OCI-LY1 (cell line): ENCODE data around the gene CNTN5.

Source experiments
- H2AFZ ChIP-seq: fragments of 200-600 bp; sonication (generic), shearing (Covaris generic); 2 replicates; pipeline ENCODE4 v1.6.0; 2014; ENCODE audit warnings: antibody characterized with exemption, mild to moderate bottlenecking, low read length
- H3F3A ChIP-seq: fragments of 200-600 bp; sonication (generic), shearing (Covaris generic); 2 replicates; pipeline ENCODE4 v1.6.0; 2014; ENCODE audit warnings: mild to moderate bottlenecking, antibody characterized with exemption, low read length, moderate library complexity; ENCODE audit not compliant: insufficient read depth
- H3K27ac ChIP-seq: fragments of 200-600 bp; sonication (generic); 2 replicates; pipeline ENCODE4 v1.5.1; 2014; ENCODE audit warnings: low read length, mixed run types, mild to moderate bottlenecking, low read depth; ENCODE audit not compliant: poor library complexity, severe bottlenecking
- H3K27me3 ChIP-seq: fragments of 200-600 bp; sonication (generic); 2 replicates; pipeline ENCODE4 v1.6.0; 2014; ENCODE audit warnings: antibody characterized with exemption, mild to moderate bottlenecking, low read length, moderate library complexity; ENCODE audit not compliant: insufficient read depth
- H3K36me3 ChIP-seq: fragments of 200-600 bp; sonication (generic); 2 replicates; pipeline ENCODE4 v1.6.1; 2014; ENCODE audit warnings: mild to moderate bottlenecking, antibody characterized with exemption, low read length, moderate library complexity, mixed read lengths; ENCODE audit not compliant: insufficient read depth
- H3K4me1 ChIP-seq: fragments of 200-600 bp; sonication (generic); 2 replicates; pipeline ENCODE4 v1.5.1; 2014; ENCODE audit warnings: mild to moderate bottlenecking, low read length, moderate library complexity; ENCODE audit not compliant: insufficient read depth, severe bottlenecking
- H3K4me2 ChIP-seq: fragments of 200-600 bp; sonication (generic), shearing (Covaris generic); 2 replicates; pipeline ENCODE4 v1.6.1; 2014; ENCODE audit warnings: low read length
- H3K4me3 ChIP-seq: fragments of 200-600 bp; sonication (generic); 2 replicates; pipeline ENCODE4 v1.5.1; 2014; ENCODE audit warnings: low read length, low read depth, mild to moderate bottlenecking, mixed read lengths; ENCODE audit not compliant: poor library complexity, severe bottlenecking
- H3K79me2 ChIP-seq: fragments of 200-600 bp; shearing (Covaris generic); 2 replicates; pipeline ENCODE4 v1.6.1; 2016; ENCODE audit warnings: mixed run types, low read length, mixed read lengths; ENCODE audit not compliant: insufficient read depth
- H3K9ac ChIP-seq: fragments of 200-600 bp; sonication (generic), shearing (Covaris generic); 2 replicates; pipeline ENCODE4 v1.6.1; 2014; ENCODE audit warnings: mild to moderate bottlenecking, low read length, mixed read lengths
- H3K9me2 ChIP-seq: fragments of 200-600 bp; sonication (generic), shearing (Covaris generic); 2 replicates; pipeline ENCODE4 v1.6.1; 2014; ENCODE audit warnings: low read depth, mild to moderate bottlenecking, low read length, mixed read lengths
- H3K9me3 ChIP-seq: fragments of 200-600 bp; shearing (Covaris generic); 2 replicates; pipeline ENCODE4 v1.6.1; 2014; ENCODE audit warnings: low read length, mixed read lengths
- H4K20me1 ChIP-seq: fragments of 200-600 bp; sonication (generic), shearing (Covaris generic); 2 replicates; pipeline ENCODE4 v1.6.0; 2016; ENCODE audit warnings: mild to moderate bottlenecking, low read length; ENCODE audit not compliant: insufficient read depth
- CTCF ChIP-seq: fragments of 200-600 bp; sonication (generic), shearing (Covaris generic); IDR thresholded peaks from 2 replicates; pipeline ENCODE4 v1.5.1; 2017; ENCODE audit warnings: mild to moderate bottlenecking, antibody characterized with exemption, low read length, moderate library complexity, mixed read lengths
- EZH2 ChIP-seq: fragments of 200-600 bp; sonication (generic), shearing (Covaris generic); IDR thresholded peaks from 2 replicates; pipeline ENCODE4 v1.8.0; 2017; ENCODE audit warnings: borderline replicate concordance, mixed run types, mild to moderate bottlenecking, antibody characterized with exemption, low read length, moderate library complexity, mixed read lengths

The CNTN5 gene

GRCh38 chr11:99630629-99631028, 609.9 kb downstream of the CNTN5 start:
- H2AFZ ChIP-seq = no peak overlapping the region
- H3F3A ChIP-seq = no peaks in the 10 kb centered on the region
- no peak overlapping the region for H3K9ac ChIP-seq
- TF ChIP-seq EZH2 (no peak), CTCF (no peak)
- no peaks in the 10 kb centered on the region for H3K4me1 ChIP-seq
- no peak overlapping the region for H3K27ac ChIP-seq
- H3K4me2 ChIP-seq = no peak overlapping the region
- H3K9me3 ChIP-seq = no peaks in the 10 kb centered on the region
- no peaks in the 10 kb centered on the region for H3K79me2 ChIP-seq
- no peaks in the 10 kb centered on the region for H3K36me3 ChIP-seq
- H3K27me3 ChIP-seq = no peaks in the 10 kb centered on the region
- H3K9me2 ChIP-seq = no peaks in the 10 kb centered on the region
- no peaks in the 10 kb centered on the region for H4K20me1 ChIP-seq
- H3K4me3 ChIP-seq = no peak overlapping the region

GRCh38 chr11:99631618-99632017, 610.9 kb downstream of the CNTN5 start:
- H3K9me2 ChIP-seq = no peaks in the 10 kb centered on the region
- TF ChIP-seq EZH2 = no peak
- no peaks in the 10 kb centered on the region for H3K79me2 ChIP-seq
- no peaks in the 10 kb centered on the region for H3K9me3 ChIP-seq
- no peak overlapping the region for H3K9ac ChIP-seq
- H2AFZ ChIP-seq = no peak overlapping the region
- H3K36me3 ChIP-seq = no peaks in the 10 kb centered on the region
- H3K4me3 ChIP-seq = no peak overlapping the region
- no peaks in the 10 kb centered on the region for H4K20me1 ChIP-seq
- no peak overlapping the region for H3K27ac ChIP-seq
- H3F3A ChIP-seq = no peaks in the 10 kb centered on the region
- no peaks in the 10 kb centered on the region for H3K4me1 ChIP-seq
- no peak overlapping the region for H3K4me2 ChIP-seq
- no peaks in the 10 kb centered on the region for H3K27me3 ChIP-seq

- TF ChIP-seq CTCF (no peak), EZH2 (no peak)
- H3K27ac ChIP-seq = no peak overlapping the region
These were observed 612.2 kb downstream of the CNTN5 start for GRCh38 chr11:99632969-99633368.

GRCh38 chr11:99634581-99634980, 613.8 kb downstream of the CNTN5 start:
- Histone ChIP-seq H3K9me2 (no peaks in the 10 kb centered on the region), H3K4me2 (no peak overlapping the region), H3K9ac (no peak overlapping the region), H3K4me1 (no peaks in the 10 kb centered on the region), H3K27me3 (no peaks in the 10 kb centered on the region), H3K79me2 (no peaks in the 10 kb centered on the region), H3K4me3 (no peak overlapping the region), H3K27ac (no peak overlapping the region), H4K20me1 (no peaks in the 10 kb centered on the region), H3K9me3 (no peaks in the 10 kb centered on the region), H3F3A (no peaks in the 10 kb centered on the region), H3K36me3 (no peaks in the 10 kb centered on the region), H2AFZ (no peak overlapping the region)
- TF ChIP-seq CTCF (no peak), EZH2 (no peak)

More at GRCh38 chr11:99632969-99633368, 612.2 kb downstream of the CNTN5 start:
- H3K9me2 ChIP-seq = no peaks in the 10 kb centered on the region
- H3K9me3 ChIP-seq = no peaks in the 10 kb centered on the region
- no peak overlapping the region for H3K4me3 ChIP-seq
- no peak overlapping the region for H3K9ac ChIP-seq
- no peak overlapping the region for H2AFZ ChIP-seq
- H3K79me2 ChIP-seq = no peaks in the 10 kb centered on the region
- H4K20me1 ChIP-seq = no peaks in the 10 kb centered on the region
- no peaks in the 10 kb centered on the region for H3F3A ChIP-seq
- H3K36me3 ChIP-seq = no peaks in the 10 kb centered on the region
- no peaks in the 10 kb centered on the region for H3K27me3 ChIP-seq
- no peak overlapping the region for H3K4me2 ChIP-seq
- H3K4me1 ChIP-seq = no peaks in the 10 kb centered on the region
